SK-N-SH treated with all-trans-retinoic acid at 6 μM for 48 hours (cell line): ENCODE data around the gene MT1E.

Source experiments
- CSDC2 ChIP-seq: fragments of 250-450 bp; sonication (Bioruptor Pico); IDR thresholded peaks from 2 replicates; pipeline ENCODE4 v1.5.0; 2020; ENCODE audit warnings: mild to moderate bottlenecking, moderate library complexity
- ESRRG ChIP-seq: fragments of 250-450 bp; sonication (Bioruptor Pico); IDR thresholded peaks from 2 replicates; pipeline ENCODE4 v1.6.1; 2021; ENCODE audit warnings: mild to moderate bottlenecking
- ISL1 ChIP-seq: fragments of 250-450 bp; sonication (Bioruptor Pico); IDR thresholded peaks from 2 replicates; pipeline ENCODE4 v2.1.2; 2022; ENCODE audit warnings: mild to moderate bottlenecking, moderate library complexity
- PPARA ChIP-seq: fragments of 250-450 bp; sonication (Bioruptor Pico); IDR thresholded peaks from 2 replicates; pipeline ENCODE4 v1.5.0; 2020; ENCODE audit warnings: mild to moderate bottlenecking, borderline replicate concordance
- RARB ChIP-seq: fragments of 250-450 bp; sonication (Bioruptor Pico); IDR thresholded peaks from 2 replicates; pipeline ENCODE4 v1.8.0; 2021; ENCODE audit warnings: mild to moderate bottlenecking, moderate library complexity
- ZC3H10 ChIP-seq: fragments of 250-450 bp; sonication (Bioruptor Pico); IDR thresholded peaks from 2 replicates; pipeline ENCODE4 v1.5.1; 2021; ENCODE audit warnings: mild to moderate bottlenecking, moderate library complexity
- ZFP3 ChIP-seq: fragments of 250-450 bp; sonication (Bioruptor Pico); IDR thresholded peaks from 2 replicates; pipeline ENCODE4 v1.5.0; 2020; ENCODE audit warnings: mild to moderate bottlenecking, moderate library complexity
- ZNF565 ChIP-seq: fragments of 450-650 bp; formaldehyde crosslinking; conservative IDR thresholded peaks from 2 replicates; pipeline ENCODE4 v1.5.0; 2020; ENCODE audit warnings: low read depth, mild to moderate bottlenecking, moderate library complexity
- ZNF70 ChIP-seq: fragments of 450-650 bp; formaldehyde crosslinking; IDR thresholded peaks from 2 replicates; pipeline ENCODE4 v1.5.0; 2020; ENCODE audit warnings: mild to moderate bottlenecking, moderate library complexity
- ZNF8 ChIP-seq: fragments of 450-650 bp; formaldehyde crosslinking; IDR thresholded peaks from 2 replicates; pipeline ENCODE4 v1.5.0; 2020; ENCODE audit warnings: mild to moderate bottlenecking, moderate library complexity
- TF ChIP-seq, protein P1 (sequence below): fragments of 250-450 bp; sonication (Bioruptor Pico); IDR thresholded peaks from 2 replicates; pipeline ENCODE4 v1.8.0; 2020; ENCODE audit warnings: mild to moderate bottlenecking, moderate library complexity, borderline replicate concordance
- TF ChIP-seq, protein P2 (sequence below): fragments of 250-450 bp; sonication (Bioruptor Pico); IDR thresholded peaks from 2 replicates; pipeline ENCODE4 v1.5.0; 2020; ENCODE audit warnings: mild to moderate bottlenecking, moderate library complexity
- TF ChIP-seq, protein P3 (sequence below): fragments of 250-450 bp; sonication (Bioruptor Pico); IDR thresholded peaks from 2 replicates; pipeline ENCODE4 v1.5.1; 2020; ENCODE audit warnings: low read depth, mild to moderate bottlenecking, moderate library complexity

DNA sequence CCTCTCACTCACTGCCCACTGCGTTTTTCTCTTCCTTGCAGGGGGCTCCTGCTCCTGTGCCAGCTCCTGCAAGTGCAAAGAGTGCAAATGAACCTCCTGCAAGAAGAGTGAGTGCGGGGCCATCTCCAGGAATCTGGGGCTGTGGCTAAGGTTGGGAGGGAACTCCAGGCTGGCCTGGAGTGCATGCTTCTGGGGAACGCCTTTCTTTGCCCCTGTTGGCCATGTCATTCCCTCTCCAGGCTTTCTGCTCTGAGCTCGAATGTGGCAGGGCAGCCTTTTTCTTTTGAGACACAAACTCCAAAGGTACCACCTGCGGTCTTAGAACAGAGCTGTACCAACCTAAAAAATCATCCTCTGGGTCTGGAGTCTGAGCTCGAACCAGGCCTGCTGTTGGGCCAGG, 7.4 kb upstream of the MT1E start:
- no peak for TF ChIP-seq CSDC2 (CRISPR knock-in tag)
- TF ChIP-seq, protein P1, sequence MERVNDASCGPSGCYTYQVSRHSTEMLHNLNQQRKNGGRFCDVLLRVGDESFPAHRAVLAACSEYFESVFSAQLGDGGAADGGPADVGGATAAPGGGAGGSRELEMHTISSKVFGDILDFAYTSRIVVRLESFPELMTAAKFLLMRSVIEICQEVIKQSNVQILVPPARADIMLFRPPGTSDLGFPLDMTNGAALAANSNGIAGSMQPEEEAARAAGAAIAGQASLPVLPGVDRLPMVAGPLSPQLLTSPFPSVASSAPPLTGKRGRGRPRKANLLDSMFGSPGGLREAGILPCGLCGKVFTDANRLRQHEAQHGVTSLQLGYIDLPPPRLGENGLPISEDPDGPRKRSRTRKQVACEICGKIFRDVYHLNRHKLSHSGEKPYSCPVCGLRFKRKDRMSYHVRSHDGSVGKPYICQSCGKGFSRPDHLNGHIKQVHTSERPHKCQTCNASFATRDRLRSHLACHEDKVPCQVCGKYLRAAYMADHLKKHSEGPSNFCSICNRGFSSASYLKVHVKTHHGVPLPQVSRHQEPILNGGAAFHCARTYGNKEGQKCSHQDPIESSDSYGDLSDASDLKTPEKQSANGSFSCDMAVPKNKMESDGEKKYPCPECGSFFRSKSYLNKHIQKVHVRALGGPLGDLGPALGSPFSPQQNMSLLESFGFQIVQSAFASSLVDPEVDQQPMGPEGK: no peak
- TF ChIP-seq ZC3H10 (CRISPR knock-in tag): no peak
- TF ChIP-seq, protein P2, sequence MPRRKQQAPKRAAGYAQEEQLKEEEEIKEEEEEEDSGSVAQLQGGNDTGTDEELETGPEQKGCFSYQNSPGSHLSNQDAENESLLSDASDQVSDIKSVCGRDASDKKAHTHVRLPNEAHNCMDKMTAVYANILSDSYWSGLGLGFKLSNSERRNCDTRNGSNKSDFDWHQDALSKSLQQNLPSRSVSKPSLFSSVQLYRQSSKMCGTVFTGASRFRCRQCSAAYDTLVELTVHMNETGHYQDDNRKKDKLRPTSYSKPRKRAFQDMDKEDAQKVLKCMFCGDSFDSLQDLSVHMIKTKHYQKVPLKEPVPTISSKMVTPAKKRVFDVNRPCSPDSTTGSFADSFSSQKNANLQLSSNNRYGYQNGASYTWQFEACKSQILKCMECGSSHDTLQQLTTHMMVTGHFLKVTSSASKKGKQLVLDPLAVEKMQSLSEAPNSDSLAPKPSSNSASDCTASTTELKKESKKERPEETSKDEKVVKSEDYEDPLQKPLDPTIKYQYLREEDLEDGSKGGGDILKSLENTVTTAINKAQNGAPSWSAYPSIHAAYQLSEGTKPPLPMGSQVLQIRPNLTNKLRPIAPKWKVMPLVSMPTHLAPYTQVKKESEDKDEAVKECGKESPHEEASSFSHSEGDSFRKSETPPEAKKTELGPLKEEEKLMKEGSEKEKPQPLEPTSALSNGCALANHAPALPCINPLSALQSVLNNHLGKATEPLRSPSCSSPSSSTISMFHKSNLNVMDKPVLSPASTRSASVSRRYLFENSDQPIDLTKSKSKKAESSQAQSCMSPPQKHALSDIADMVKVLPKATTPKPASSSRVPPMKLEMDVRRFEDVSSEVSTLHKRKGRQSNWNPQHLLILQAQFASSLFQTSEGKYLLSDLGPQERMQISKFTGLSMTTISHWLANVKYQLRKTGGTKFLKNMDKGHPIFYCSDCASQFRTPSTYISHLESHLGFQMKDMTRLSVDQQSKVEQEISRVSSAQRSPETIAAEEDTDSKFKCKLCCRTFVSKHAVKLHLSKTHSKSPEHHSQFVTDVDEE (CRISPR knock-in tag): no peak
- no peak for TF ChIP-seq ZNF70 (CRISPR knock-in tag)
- TF ChIP-seq ESRRG (CRISPR knock-in tag): no peak
- no peak for TF ChIP-seq ZFP3 (CRISPR knock-in tag)
- no peak for TF ChIP-seq PPARA (CRISPR knock-in tag)
- TF ChIP-seq ISL1 (CRISPR knock-in tag): no peak
- TF ChIP-seq ZNF8: no peak
- no peak for TF ChIP-seq RARB
- TF ChIP-seq ZNF565 (CRISPR knock-in tag): no peak
- TF ChIP-seq, protein P3, sequence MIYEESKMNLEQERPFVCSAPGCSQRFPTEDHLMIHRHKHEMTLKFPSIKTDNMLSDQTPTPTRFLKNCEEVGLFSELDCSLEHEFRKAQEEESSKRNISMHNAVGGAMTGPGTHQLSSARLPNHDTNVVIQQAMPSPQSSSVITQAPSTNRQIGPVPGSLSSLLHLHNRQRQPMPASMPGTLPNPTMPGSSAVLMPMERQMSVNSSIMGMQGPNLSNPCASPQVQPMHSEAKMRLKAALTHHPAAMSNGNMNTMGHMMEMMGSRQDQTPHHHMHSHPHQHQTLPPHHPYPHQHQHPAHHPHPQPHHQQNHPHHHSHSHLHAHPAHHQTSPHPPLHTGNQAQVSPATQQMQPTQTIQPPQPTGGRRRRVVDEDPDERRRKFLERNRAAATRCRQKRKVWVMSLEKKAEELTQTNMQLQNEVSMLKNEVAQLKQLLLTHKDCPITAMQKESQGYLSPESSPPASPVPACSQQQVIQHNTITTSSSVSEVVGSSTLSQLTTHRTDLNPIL (CRISPR knock-in tag): no peak
